IMR-90 (cell line): ENCODE measurements around the gene SRPK2. TPM values are rescaled to one million over a fixed set of nuclear protein-coding genes. Genes with fewer than 3 reads are reported as not detected.

Experiments
- ATAC-seq: fragments of 200-7000 bp; cut with Tn5 transposase; 2 replicates; pipeline ENCODE4 v1.9.1; 2020; ENCODE audit warnings: low read depth, mild to moderate bottlenecking, moderate library complexity
- BruUV-seq: library from RNA; stranded (reverse); fragments of 400-500 nt; replicated peaks from 2 replicates; lab custom pipeline; 2021; lab: Mats Ljungman, UMichigan
- CTCF ChIA-PET: fragments of 300-600 bp; formaldehyde crosslinking; extraction: SDS; loops from one replicate; lab custom pipeline; 2021; ENCODE audit warnings: antibody characterized with exemption; lab: Yijun Ruan, JAX
- POLR2A ChIA-PET: fragments of 300-600 bp; sonication (Branson Sonifier 250); formaldehyde crosslinking; loops from one replicate; lab custom pipeline; 2022; ENCODE audit warnings: antibody characterized with exemption; ENCODE audit not compliant: unreplicated experiment; lab: Charles Lee
- DNase-seq: peaks from one replicate; pipeline ENCODE4 v3.0.0; 2013
- H2AFZ ChIP-seq: replicated peaks from 2 replicates; pipeline ENCODE3; 2013; ENCODE audit warnings: low read length, mild to moderate bottlenecking; ENCODE audit not compliant: poor library complexity
- H2AK5ac ChIP-seq: 2 replicates; pipeline ENCODE4 v1.6.1; 2013; ENCODE audit warnings: low read depth, low read length, inconsistent platforms
- H2AK9ac ChIP-seq: replicated peaks from 2 replicates; pipeline ENCODE3; 2013; ENCODE audit warnings: mild to moderate bottlenecking, low read depth, low read length, moderate library complexity; ENCODE audit not compliant: poor library complexity
- H2BK120ac ChIP-seq: 2 replicates; pipeline ENCODE4 v1.6.1; 2013; ENCODE audit warnings: low read depth, low read length, inconsistent platforms
- H2BK15ac ChIP-seq: 3 replicates; pipeline ENCODE4 v1.6.1; 2013; ENCODE audit warnings: low read depth, low read length, inconsistent platforms
- H2BK20ac ChIP-seq: 2 replicates; pipeline ENCODE4 v1.6.1; 2013; ENCODE audit warnings: low read depth, mild to moderate bottlenecking, inconsistent platforms, low read length, moderate library complexity
- H2BK5ac ChIP-seq: 2 replicates; pipeline ENCODE4 v1.6.1; 2013; ENCODE audit warnings: mild to moderate bottlenecking, low read depth, low read length, inconsistent platforms; ENCODE audit not compliant: poor library complexity, severe bottlenecking
- H3K14ac ChIP-seq: replicated peaks from 2 replicates; pipeline ENCODE4 v1.6.1; 2013; ENCODE audit warnings: low read depth, low read length, inconsistent platforms
- H3K18ac ChIP-seq: 2 replicates; pipeline ENCODE4 v1.6.1; 2013; ENCODE audit warnings: low read depth, low read length, control low read depth
- H3K23ac ChIP-seq: 2 replicates; pipeline ENCODE4 v1.6.1; 2013; ENCODE audit warnings: low read depth, low read length, inconsistent platforms
- H3K27ac ChIP-seq: 2 replicates; pipeline ENCODE4 v1.5.1; 2013; ENCODE audit warnings: mild to moderate bottlenecking, control low read depth, low read length; ENCODE audit not compliant: insufficient read depth
- H3K27me3 ChIP-seq: 2 replicates; pipeline ENCODE4 v1.6.1; 2013; ENCODE audit warnings: low read length; ENCODE audit not compliant: control insufficient read depth, insufficient read depth
- H3K36me3 ChIP-seq: 2 replicates; pipeline ENCODE4 v1.6.1; 2013; ENCODE audit warnings: low read length, mixed read lengths; ENCODE audit not compliant: control insufficient read depth, insufficient read depth
- H3K4ac ChIP-seq: 2 replicates; pipeline ENCODE4 v1.6.1; 2013; ENCODE audit warnings: low read depth, low read length, inconsistent platforms
- H3K4me1 ChIP-seq: 2 replicates; pipeline ENCODE4 v1.6.1; 2013; ENCODE audit warnings: low read length, mixed read lengths; ENCODE audit not compliant: control insufficient read depth, insufficient read depth
- H3K4me2 ChIP-seq: 2 replicates; pipeline ENCODE4 v1.6.1; 2013; ENCODE audit warnings: low read depth, mild to moderate bottlenecking, control low read depth, low read length, moderate library complexity
- H3K4me3 ChIP-seq: 2 replicates; pipeline ENCODE4 v1.5.1; 2013; ENCODE audit warnings: low read depth, mild to moderate bottlenecking, control low read depth, low read length, moderate library complexity; ENCODE audit not compliant: insufficient read depth
- H3K56ac ChIP-seq: 2 replicates; pipeline ENCODE4 v1.6.1; 2013; ENCODE audit warnings: low read length, inconsistent platforms; ENCODE audit not compliant: insufficient read depth; ENCODE audit errors: extremely low read depth
- H3K79me1 ChIP-seq, 2 experiments: 2 replicates each; pipeline ENCODE4 v1.6.1; 2013; ENCODE audit warnings: low read length in 2 of 2, inconsistent platforms in 1 of 2, low read depth in 1 of 2
- H3K9ac ChIP-seq: 2 replicates; pipeline ENCODE4 v1.6.1; 2013; ENCODE audit warnings: low read depth, low read length, control low read depth
- H3K9me1 ChIP-seq: 2 replicates; pipeline ENCODE4 v1.6.1; 2013; ENCODE audit warnings: low read length, inconsistent platforms; ENCODE audit not compliant: insufficient read depth
- H3K9me3 ChIP-seq: 2 replicates; pipeline ENCODE4 v1.6.1; 2013; ENCODE audit warnings: low read length; ENCODE audit not compliant: control insufficient read depth, insufficient read depth
- H4K20me1 ChIP-seq: 2 replicates; pipeline ENCODE4 v1.6.1; 2013; ENCODE audit warnings: low read length, inconsistent platforms; ENCODE audit not compliant: insufficient read depth
- H4K5ac ChIP-seq: 2 replicates; pipeline ENCODE4 v1.6.1; 2013; ENCODE audit warnings: mild to moderate bottlenecking, low read depth, low read length, control low read depth
- H4K8ac ChIP-seq, 2 experiments: 2 replicates each; pipeline ENCODE4 v1.6.1; 2013; ENCODE audit warnings: low read depth in 2 of 2, low read length in 2 of 2, control low read depth in 1 of 2, inconsistent platforms in 1 of 2
- H4K91ac ChIP-seq: 2 replicates; pipeline ENCODE4 v1.6.1; 2013; ENCODE audit warnings: low read depth, low read length, inconsistent platforms; ENCODE audit not compliant: insufficient read depth
- BHLHE40 ChIP-seq: fragments of 150-350 bp; IDR thresholded peaks from 2 replicates; pipeline ENCODE4 v1.6.1; 2016; ENCODE audit warnings: mild to moderate bottlenecking, low read depth, low read length
- CEBPB ChIP-seq: IDR thresholded peaks from 2 replicates; pipeline ENCODE4 v1.6.1; 2012; ENCODE audit warnings: low read depth, low read length, improper control_type of control experiment
- CHD1 ChIP-seq: IDR thresholded peaks from 2 replicates; pipeline ENCODE4 v1.6.1; 2012; ENCODE audit warnings: low read depth, low read length, improper control_type of control experiment
- CTCF ChIP-seq: conservative IDR thresholded peaks from 2 replicates; pipeline ENCODE4 v1.5.1; 2012; ENCODE audit warnings: mild to moderate bottlenecking, low read depth, low read length, improper control_type of control experiment
- FOS ChIP-seq: fragments of 150-350 bp; IDR thresholded peaks from 2 replicates; pipeline ENCODE4 v1.6.1; 2016; ENCODE audit warnings: low read depth, low read length
- MAFK ChIP-seq: IDR thresholded peaks from 2 replicates; pipeline ENCODE4 v1.6.1; 2012; ENCODE audit warnings: low read depth, low read length, improper control_type of control experiment
- MAZ ChIP-seq: IDR thresholded peaks from 2 replicates; pipeline ENCODE4 v1.6.1; 2012; ENCODE audit warnings: low read depth, mild to moderate bottlenecking, low read length, improper control_type of control experiment, moderate library complexity, borderline replicate concordance
- MXI1 ChIP-seq: IDR thresholded peaks from 2 replicates; pipeline ENCODE4 v1.6.1; 2012; ENCODE audit warnings: low read depth, mild to moderate bottlenecking, low read length, moderate library complexity, borderline replicate concordance
- NFE2L2 ChIP-seq: fragments of 150-350 bp; IDR thresholded peaks from 2 replicates; pipeline ENCODE4 v1.6.1; 2016; ENCODE audit warnings: low read depth, mild to moderate bottlenecking, low read length
- POLR2A ChIP-seq: IDR thresholded peaks from 2 replicates; pipeline ENCODE4 v1.6.1; 2012; ENCODE audit warnings: mild to moderate bottlenecking, low read depth, low read length
- RAD21 ChIP-seq: IDR thresholded peaks from 2 replicates; pipeline ENCODE4 v1.6.1; 2012; ENCODE audit warnings: low read length, improper control_type of control experiment
- RCOR1 ChIP-seq: IDR thresholded peaks from 2 replicates; pipeline ENCODE4 v1.6.1; 2012; ENCODE audit warnings: mild to moderate bottlenecking, low read length, improper control_type of control experiment; ENCODE audit not compliant: insufficient replicate concordance
- RFX5 ChIP-seq: IDR thresholded peaks from 2 replicates; pipeline ENCODE4 v1.8.0; 2012; ENCODE audit warnings: low read depth, mild to moderate bottlenecking, low read length, moderate library complexity
- SMC3 ChIP-seq: fragments of 150-350 bp; IDR thresholded peaks from 2 replicates; pipeline ENCODE4 v1.6.1; 2016; ENCODE audit warnings: low read depth, mild to moderate bottlenecking, antibody characterized with exemption, low read length, moderate library complexity
- WGBS, 2 experiments: methylation state at CpG; one replicate each; pipeline versions ENCODE4 v1.1.5 to v1.1.7; 2013; ENCODE audit warnings: missing lambda C conversion rate in 2 of 2; ENCODE audit not compliant: insufficient read length in 1 of 2; ENCODE audit errors: extremely low coverage in 2 of 2; 5-methylcytosine and 5-hydroxymethylcytosine counted together
- dilution Hi-C: fragments of 300-500 bp; cut with HindIII; formaldehyde crosslinking; loops from one replicate; pipeline ENCODE4 v1.14.3; 2018; ENCODE audit warnings: low sequenced_read_pairs; ENCODE audit not compliant: unreplicated experiment
- in situ Hi-C: fragments of 300-500 bp; cut with MboI; formaldehyde crosslinking; loops from 3 replicates; pipeline ENCODE4 v1.14.3; 2019; ENCODE audit warnings: low sequenced_read_pairs, inconsistent platforms, mixed read lengths
- intact Hi-C: fragments of 100-400 bp; cut with micrococcal nuclease; formaldehyde crosslinking; loops from 2 replicates; pipeline ENCODE4 v1.10.0; 2022
- polyA plus RNA-seq, 3 experiments: library from polyadenylated mRNA; depleted of rRNA; stranded (reverse); fragments of >200 nt; gene quantifications; 2 replicates each; pipeline ENCODE4 v1.2.3, GENCODE V29; 2012; ENCODE audit warnings: low replicate concordance in 1 of 3
- total RNA-seq: library from RNA; depleted of rRNA; stranded (reverse); fragments of >200 nt; gene quantifications from 2 replicates; pipeline ENCODE4 v1.2.3, GENCODE V29; 2012
- TF ChIP-seq, protein P1 (sequence below): fragments of 150-350 bp; IDR thresholded peaks from 2 replicates; pipeline ENCODE4 v1.6.1; 2016; ENCODE audit warnings: low read depth, mild to moderate bottlenecking, low read length, moderate library complexity, borderline replicate concordance
- TF ChIP-seq, protein P2 (sequence below): fragments of 150-350 bp; IDR thresholded peaks from 2 replicates; pipeline ENCODE4 v1.6.1; 2017; ENCODE audit warnings: mild to moderate bottlenecking, antibody characterized with exemption, low read length, low read depth

The SRPK2 gene
- total and polyA plus RNA-seq, 2 of the 4 experiments (the other 2 are of a cell fraction): 13.2 to 33.0 TPM

GRCh38 chr7:105079348-105079747 lies 309.4 kb downstream of the SRPK2 start:
- Histone ChIP-seq H2BK20ac (no peak overlapping the region), H3K4ac (no peak overlapping the region), H2AFZ (no peak overlapping the region), H3K9ac (no peak overlapping the region), H3K4me2 (no peak overlapping the region), H2AK5ac (no peak overlapping the region), H3K14ac (no peak overlapping the region), H3K18ac (no peak overlapping the region), H2BK5ac (no peak overlapping the region), H3K9me3 (no peaks in the 10 kb centered on the region), H4K5ac (no peak overlapping the region), H3K27me3 (no peaks in the 10 kb centered on the region), H3K79me1 (peaks cover 22 to 50% of the 10 kb centered on the region in 2 experiments; a peak in 3 of 4 replicates), H2AK9ac (no peak overlapping the region), H3K36me3 (peaks cover 45% of the 10 kb centered on the region), H3K9me1 (peaks cover 2% of the 10 kb centered on the region; the same call in 1 of the 2 replicates), H4K91ac (no peak overlapping the region), H3K23ac (no peak overlapping the region), H3K27ac (no peak overlapping the region), H2BK120ac (no peak overlapping the region), H4K8ac (no peak overlapping the region), H4K20me1 (0 out of 2 replicates have a peak, but pooled peaks cover 5% of the 10 kb centered on the region), H3K56ac (no peak overlapping the region), H3K4me1 (no peaks in the 10 kb centered on the region), H2BK15ac (no peak overlapping the region), H3K4me3 (no peak overlapping the region)
- BruUV-seq: no TSS peak
- ATAC-seq (no peak), DNase-seq (no peak)
- ChIA-PET POLR2A (interaction anchor here (0.6 kb wide), 1 partner anchor 194 kb away, joined by 5 read pairs; no protein-coding TSS in a partner anchor), CTCF (interaction anchor here (0.6 kb wide), 1 partner anchor 173 kb away, joined by 5 read pairs; no protein-coding TSS in a partner anchor)
- dilution Hi-C loops (no loop called here), intact Hi-C loops (no loop called here), in situ Hi-C loops (no loop called here)
- no peak for TF ChIP-seq SMC3
- TF ChIP-seq NFE2L2: no peak
- no peak for TF ChIP-seq MXI1
- TF ChIP-seq RAD21: no peak
- no peak for TF ChIP-seq MAZ
- no peak for TF ChIP-seq MAFK
- TF ChIP-seq CHD1: no peak
- TF ChIP-seq BHLHE40: no peak
- TF ChIP-seq, protein P1, sequence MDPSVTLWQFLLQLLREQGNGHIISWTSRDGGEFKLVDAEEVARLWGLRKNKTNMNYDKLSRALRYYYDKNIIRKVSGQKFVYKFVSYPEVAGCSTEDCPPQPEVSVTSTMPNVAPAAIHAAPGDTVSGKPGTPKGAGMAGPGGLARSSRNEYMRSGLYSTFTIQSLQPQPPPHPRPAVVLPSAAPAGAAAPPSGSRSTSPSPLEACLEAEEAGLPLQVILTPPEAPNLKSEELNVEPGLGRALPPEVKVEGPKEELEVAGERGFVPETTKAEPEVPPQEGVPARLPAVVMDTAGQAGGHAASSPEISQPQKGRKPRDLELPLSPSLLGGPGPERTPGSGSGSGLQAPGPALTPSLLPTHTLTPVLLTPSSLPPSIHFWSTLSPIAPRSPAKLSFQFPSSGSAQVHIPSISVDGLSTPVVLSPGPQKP: no peak
- TF ChIP-seq POLR2A: no peak
- TF ChIP-seq, protein P2, sequence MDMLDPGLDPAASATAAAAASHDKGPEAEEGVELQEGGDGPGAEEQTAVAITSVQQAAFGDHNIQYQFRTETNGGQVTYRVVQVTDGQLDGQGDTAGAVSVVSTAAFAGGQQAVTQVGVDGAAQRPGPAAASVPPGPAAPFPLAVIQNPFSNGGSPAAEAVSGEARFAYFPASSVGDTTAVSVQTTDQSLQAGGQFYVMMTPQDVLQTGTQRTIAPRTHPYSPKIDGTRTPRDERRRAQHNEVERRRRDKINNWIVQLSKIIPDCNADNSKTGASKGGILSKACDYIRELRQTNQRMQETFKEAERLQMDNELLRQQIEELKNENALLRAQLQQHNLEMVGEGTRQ: no peak
- no peak for TF ChIP-seq CTCF
- no peak for TF ChIP-seq FOS
- TF ChIP-seq RCOR1: no peak
- TF ChIP-seq RFX5: no peak
- TF ChIP-seq CEBPB: no peak
- WGBS, 2 experiments: 90% methylated on average over 2 of the region's 6 CpGs; no CpG with 5 or more reads in 1 of the 2 experiments
